Endothelial cell of umbilical vein (primary cell): ENCODE measurements around the gene PLXNA3.

Experiments
- CTCF ChIP-seq, 2 donors: IDR thresholded peaks; 1 replicate in 1 of 2; 2 replicates in 1 of 2; pipeline ENCODE4 v1.5.1; 2011; ENCODE audit warnings: low read length in 2 of 2, mild to moderate bottlenecking in 2 of 2, moderate library complexity in 2 of 2, control low read depth in 1 of 2, inconsistent platforms in 1 of 2, low read depth in 1 of 2; ENCODE audit not compliant: insufficient read depth in 1 of 2; ENCODE audit errors: extremely low read depth in 1 of 2
- POLR2A ChIP-seq: IDR thresholded peaks from 2 replicates; pipeline ENCODE4 v1.6.1; 2012; ENCODE audit warnings: low read depth, mild to moderate bottlenecking, control low read depth, low read length

GRCh38 chrX:154441984-154442707, 15.9 kb upstream of the PLXNA3 start:
- no peak for TF ChIP-seq POLR2A
- TF ChIP-seq CTCF (IDR thresholded peaks at IDR 0.05; ENCODE audit: extremely low read depth in 1 of 2, insufficient read depth in 1 of 2, low read depth in 1 of 2, low read length in 2 of 2): no peak
